DMS153 treated with DMSO at 0.1 percent for 48 hours (cell line): ENCODE results near the gene MAPRE2.

Source experiments
- DNase-seq: peaks from one replicate; lab custom pipeline; 2025; ENCODE audit not compliant: unreplicated experiment; lab: John Stamatoyannopoulos, UW

The MAPRE2 gene

DNA sequence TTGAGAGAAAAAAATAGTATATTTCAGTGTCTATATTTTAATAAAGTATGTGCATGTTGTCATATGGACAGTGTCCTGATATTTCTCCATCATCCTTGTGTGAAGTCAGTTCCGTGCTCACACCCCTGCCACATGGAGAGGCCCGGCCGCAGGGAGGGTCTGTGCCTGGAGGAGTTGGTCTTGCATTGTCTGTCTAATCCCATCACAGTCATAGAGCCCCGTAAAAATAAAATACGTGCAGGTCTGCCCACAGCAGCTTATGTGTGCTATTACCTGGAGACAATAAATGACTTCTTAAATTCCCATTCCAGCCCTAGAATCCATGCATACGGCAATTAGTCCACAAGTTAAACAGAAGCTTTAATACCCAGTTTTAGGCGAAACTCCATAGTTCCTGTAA lies 20.1 kb downstream of the MAPRE2 start:
- DNase-seq: no peak

DNA sequence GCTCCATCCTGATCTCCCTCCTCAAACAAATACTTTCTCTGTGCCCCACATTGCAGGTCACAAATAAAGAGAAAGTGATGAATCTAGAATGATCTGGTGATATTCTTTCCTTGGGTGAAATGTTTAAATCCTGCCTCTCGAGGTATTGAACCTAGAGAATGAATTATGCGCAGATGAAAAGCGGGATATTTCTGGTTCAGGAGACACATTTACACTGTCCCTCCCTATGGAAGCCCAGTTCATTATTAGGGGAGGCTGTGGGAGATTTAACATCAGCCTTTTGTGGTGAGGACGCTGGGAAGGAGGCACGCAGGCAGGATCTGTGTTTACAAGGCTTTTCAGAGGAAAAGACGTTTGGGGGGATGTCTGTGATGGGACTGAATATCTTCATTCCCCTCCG lies 20.6 kb downstream of the MAPRE2 start:
- no peak for DNase-seq

DNA sequence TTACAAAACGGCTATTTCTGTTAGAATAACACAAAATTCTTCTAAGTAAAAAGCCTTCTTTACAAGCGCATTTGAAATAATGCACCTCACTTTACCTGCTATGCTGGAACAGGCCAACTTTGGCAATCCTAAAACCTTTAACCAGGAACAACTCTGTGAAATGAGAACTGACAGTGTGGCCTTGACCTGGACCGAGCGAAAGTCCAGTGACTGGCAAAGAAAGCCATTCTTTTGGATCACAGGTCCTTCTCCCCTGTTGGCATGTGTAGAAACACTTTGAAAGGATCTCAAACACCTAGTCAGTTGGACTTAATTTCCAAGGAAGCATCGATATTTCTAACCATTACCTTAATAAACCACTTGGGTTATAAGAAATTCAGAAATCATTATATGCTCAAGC lies 21.2 kb downstream of the MAPRE2 start:
- no peak for DNase-seq

DNA sequence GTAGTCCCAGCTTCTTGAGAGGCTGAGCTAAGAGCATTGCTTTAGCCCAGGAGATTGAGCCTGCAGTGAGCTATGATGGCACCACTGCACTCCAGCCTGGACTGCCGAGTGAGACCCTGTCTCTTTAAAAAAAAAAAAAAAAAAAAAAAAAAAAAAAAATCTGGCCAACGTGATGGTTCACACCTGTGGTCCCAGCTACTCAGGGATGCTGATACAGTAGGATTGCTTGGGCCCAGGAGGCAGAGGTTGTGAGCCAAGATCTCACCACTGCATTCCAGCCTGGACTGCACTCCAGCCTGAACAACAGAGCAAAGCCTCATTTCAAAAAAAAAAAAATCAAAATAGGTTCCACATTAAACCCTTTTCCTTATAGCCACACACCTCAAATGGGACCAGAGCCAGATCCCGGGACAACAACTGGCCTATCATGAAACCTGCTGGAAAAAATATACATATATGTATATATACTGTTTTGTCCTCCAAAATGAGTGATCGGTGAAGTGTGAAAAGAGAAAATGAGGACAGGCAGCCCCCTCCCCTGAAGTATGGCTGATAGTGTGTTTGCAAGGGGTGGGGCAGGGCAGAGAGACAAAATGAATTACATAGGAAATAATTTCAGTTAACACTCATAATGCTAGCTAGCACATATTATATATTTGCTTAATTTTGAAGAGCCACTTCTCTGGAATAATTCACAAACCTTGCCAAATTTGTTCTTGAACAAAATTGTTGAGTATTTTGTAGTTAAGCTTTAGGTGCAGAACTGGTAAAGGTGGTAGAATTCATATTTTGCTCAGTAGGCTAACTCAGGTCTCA lies 22.9 kb downstream of the MAPRE2 start:
- DNase-seq: no peak

DNA sequence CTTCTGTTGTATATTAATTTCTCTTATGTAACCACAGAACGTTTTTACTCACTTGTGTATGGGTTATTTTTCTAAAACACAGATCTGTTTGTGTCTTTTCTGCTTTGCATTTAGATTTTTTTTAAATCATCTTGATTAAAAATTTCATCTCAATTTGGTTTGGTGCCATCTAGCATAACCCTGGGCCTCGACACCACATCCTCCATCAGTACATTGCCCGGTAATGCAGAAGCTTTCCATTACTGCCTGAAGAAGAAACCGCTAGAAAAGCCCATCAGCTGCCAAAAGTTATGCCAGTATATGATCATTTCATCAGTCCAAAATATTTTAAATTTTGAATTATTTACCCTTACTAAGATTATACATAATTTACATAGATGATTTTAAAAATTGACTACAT lies 26.2 kb downstream of the MAPRE2 start:
- DNase-seq: no peak

DNA sequence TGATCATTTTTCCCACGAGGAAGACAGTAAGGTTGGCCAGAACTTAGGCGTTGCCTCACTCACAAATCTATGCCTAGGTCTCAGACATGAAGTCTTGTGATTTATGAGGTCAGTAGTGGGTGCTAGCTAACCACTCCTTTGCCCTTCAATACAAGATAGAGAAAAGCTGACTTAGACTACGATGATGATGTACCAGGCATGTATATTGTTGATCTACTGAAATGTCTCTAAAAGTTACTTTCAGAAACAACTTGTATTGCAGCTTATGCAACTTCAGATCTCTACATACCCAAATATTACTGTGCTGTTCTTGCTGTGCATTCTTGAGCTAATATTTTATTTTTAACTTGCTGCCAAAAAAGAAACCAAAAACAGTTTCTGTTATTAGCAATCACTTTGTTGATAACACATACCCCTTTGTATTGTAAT lies 30.6 kb downstream of the MAPRE2 start:
- no peak for DNase-seq

DNA sequence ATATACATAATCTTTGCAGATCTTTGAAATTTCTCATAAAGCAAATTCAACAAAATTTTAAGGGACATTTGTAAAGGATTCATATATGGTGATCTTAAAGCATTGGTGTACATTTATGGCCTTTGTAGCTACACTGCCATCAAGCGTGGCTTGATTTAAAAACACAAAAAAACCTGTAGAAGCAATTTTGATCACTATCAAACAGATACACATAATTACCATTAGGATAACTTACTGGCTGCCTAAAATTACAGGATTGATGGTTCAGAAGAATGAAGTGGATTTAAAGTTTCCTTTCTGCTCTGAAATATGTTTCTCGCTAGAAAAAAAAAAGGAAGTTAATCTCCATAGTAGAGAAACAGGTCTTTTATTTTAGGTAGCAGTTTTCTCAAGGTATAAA lies 31.4 kb downstream of the MAPRE2 start:
- no peak for DNase-seq

DNA sequence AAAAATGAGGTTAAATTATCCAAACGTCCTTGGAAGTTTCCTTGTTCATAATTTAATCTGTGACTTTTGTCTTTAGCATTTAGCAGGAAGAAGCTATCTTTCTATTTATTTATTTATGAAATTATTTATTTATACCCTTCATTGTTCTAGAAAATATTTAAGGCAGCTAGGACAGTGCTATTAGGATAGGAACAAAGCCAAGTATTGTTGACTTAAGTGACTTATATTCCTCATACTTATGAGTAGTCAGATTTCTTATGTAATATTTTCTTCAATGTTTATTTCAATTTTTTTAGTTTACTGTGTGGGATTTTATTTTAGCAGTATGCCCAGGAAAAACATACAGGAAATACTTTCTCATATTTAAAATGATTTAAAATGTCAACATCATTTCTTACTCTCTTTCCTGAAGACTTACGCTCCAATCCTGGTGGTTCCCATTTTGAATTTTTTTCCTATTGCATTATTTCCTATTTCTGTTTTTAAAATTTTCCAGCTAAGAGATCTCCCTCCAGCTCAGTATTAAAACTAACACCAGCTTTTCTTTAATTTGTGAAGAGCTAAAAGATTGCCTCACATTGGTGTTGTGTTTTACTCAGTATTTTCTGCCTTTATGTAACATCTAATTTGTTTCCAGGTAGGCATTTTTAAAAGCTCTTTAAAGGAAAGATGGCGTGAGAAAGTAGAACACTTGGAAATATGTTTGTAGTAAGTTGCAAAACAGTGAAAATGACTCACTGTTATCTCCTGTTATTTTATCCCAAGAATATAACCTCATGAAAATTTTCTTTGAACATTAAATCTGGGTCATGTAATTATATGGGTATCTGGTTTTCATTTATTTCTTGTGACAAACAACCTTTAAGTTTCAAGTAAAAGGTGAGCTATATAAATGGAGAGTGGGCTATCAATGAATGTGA lies 32.2 kb downstream of the MAPRE2 start:
- DNase-seq: no peak

DNA sequence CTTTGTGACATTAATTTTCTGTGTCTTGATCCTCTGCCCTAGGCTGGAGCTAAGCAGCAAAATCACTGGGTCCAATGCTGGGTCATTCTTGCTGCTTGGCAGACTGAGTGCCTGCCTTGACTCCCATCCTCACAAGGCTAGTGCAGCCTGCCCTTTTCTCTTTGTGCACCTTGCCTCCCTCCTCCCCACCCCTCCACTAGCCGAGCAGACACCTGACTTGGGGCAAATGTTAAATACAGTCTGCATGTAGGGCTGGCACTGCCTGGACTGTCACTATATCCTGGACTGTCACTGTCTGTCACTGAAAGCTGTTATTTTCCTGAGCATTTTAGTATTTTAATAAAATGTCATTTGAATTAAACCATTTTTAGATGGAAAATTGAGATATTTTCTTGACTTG lies 33.4 kb downstream of the MAPRE2 start:
- DNase-seq: no peak

DNA sequence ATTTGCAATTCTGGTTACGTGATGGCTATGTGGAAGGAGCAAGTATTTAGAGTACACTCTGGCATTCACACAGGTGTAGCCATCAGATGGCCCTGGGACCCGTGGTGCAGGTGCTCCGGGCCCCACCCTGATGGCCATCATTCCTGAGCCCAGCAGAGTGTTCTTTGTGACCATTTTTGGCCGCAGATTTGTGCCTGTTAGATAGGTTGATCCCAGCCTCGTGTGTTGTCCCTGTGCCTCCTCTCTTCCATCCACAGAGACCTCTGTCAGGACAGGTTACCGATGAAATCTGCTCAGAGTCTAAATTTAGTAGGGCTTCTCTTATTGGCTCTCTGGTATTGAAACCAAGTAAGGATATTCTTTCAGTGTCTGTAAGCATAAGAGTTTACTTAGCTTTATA lies 33.9 kb downstream of the MAPRE2 start:
- DNase-seq: no peak

DNA sequence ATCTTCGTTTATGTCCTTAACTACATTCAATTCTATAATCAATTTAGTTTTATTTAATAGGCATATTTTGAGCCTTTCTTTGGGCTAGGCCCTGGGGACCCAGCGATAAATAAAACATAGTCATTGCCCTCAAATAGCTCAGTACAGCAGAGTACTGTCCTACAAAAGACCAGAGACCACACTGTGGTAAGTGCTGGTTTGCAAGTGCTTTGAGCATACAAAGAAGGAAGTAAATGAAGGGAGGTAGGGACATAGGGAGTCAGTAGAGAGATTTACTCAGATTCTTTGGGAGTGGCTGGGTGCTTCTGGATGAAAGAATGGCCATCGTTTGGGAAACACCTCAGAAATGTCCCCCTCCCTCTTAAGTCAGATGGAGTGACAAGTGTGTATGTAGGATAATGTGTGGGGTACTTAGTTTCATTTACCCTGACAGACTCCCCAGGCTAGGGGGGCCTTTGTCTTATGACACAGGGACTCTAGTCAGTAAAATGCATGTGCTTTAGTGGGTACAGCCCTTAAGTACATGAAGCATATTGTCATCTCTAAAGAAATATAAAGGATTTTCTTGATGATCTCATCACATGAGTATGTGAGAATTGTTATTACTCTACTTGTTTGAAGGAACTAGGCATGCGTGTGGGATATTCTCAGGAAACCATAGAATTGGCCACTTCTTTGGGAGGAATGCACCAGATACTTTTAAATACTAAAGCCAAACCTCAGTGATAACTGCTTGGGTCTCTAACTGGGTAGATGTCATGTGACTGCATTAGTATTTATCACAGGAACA lies 35.1 kb downstream of the MAPRE2 start:
- no peak for DNase-seq

DNA sequence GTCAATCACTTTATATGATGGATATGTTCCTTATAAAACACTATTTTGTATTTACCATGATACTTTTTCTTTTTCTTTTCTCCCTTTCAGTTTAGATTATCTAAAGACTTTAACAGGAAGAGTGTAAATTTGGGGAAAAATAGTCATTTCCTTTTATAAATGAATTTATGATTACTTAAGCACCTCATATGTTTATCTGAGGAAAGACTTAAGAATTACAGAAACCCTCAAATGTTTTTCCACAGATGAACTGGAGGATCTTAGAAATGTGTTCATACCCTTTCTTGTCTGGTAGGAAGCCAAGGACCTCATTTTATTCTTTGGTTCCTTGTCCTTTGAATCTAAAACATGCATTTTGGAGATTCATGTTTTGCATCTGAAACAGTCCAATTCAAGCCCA lies 36.7 kb downstream of the MAPRE2 start:
- DNase-seq: no peak

DNA sequence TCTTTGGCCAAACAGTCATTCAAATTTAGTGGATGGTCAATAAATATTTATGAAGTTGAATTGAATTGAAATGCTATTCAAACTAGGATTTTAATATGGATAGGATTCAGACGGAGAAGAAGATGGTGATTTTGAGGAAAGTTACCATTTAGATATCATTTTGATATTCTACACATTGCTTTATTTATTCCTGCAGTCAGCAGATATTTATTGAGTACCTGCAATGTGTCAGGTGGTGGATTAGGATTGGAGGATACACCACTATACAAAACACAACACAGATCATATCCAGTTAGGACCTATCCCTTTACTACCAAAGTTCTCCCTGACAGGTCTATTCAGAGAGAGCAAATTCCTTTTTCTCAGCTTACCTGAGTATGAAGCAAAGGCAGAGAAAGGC lies 38.8 kb downstream of the MAPRE2 start:
- no peak for DNase-seq

DNA sequence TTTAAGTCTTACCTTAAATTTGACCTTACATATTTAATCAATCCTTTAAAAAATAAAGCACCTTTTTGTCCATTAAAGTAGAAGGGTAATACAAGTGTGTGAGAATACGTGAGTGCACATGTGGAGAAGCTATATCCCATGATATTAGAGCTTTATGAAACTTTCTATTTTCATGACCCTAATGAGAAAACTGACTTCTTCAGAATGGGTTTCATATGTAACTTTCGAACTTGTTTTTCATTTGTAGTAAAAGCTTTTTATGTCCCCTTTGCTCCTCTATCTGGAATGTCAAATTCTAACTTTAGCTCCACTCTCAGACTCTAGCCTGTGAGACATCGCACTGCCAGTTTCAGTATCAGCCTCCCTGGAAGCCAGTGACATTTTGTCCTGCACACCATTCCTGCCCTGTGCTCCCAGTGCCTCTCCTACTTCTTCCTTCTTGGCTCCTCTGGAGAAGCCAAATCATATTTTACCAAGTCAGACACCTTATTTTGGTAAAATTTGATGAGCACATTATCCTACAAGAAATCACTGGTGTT lies 42.0 kb downstream of the MAPRE2 start:
- DNase-seq: no peak

DNA sequence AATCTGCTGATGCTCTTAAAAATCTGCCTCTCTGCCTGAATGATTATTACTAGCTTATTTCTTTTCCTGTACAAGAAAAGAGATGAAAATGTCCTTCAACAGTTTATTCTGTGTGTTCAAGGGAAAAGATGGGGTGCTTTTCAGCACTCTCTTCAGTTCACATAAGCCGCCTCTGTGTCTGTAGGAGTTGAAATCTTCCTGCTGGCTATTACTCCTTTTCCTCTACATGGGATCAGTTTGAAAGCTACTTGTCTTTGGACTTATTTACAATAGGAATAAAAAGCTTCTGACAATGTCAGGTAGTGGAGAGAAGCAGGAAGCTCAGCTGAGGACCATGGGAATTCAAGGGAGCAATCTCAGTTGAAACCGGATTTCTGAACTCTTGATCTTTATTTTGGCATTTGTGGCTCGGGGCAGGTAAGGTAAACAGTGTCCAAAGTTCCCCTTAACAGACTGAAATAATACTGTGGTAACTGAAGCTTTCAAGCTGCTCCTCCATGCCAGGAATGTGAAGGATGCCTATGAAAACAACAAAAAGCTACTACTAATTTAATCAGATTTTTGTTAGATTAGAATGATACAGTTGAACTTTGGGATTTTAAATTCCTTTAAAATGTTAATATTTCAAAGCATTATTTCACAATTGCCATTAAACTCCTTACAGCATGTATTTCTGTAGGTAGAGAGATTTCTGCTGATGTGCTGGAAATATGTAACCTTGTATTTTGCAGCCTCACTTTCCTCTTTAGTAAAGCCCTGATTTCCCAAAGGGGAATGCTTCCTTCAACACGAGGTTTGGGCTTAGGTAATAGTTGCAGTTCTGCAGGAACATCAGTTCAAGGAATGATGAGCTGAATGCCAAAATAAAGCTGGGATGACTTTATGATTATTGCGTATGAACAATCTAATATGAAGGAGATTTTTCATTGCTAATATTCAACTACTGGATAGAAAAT lies 43.6 kb downstream of the MAPRE2 start:
- no peak for DNase-seq

DNA sequence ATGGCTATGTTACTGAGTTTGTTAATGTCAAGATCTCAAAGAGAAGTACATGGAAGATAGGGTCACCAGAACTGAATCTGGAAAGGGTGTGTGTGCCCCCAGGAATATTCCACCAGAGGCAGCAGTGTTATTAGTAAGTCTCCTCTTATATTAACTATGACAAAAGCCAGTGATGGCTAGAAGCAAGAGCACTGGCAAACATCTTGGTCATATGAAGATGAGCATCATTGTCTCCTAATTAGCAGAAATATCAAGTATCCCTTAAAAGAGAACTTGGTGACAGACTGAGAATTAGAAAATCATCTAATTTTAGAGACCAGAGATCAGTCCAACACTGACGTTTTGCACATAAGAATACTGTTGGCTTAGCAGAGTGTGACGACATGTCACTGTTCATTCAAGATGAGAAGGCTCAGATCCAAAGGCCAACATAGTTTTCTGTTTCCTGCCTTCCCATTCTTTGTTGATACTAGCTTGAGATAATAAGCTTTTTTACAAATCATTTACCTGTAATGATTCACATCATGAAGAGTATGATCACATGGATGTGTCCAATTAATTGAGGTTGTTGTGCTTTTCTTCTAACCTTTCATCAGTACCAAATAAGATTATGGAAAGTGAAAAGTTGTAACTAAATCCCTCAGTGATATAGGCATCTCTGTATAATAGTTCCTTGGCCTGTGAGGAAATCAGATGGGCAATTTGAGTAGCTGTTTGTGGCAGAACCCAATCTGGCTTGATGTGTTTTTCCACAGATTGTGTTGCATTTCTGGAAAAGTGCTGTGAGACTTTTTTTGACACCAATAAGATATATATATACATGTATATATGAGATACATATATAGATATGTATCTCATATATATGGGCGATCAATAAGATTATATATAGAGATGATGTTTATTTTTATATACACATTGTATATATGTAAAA lies 44.5 kb downstream of the MAPRE2 start:
- no peak for DNase-seq

DNA sequence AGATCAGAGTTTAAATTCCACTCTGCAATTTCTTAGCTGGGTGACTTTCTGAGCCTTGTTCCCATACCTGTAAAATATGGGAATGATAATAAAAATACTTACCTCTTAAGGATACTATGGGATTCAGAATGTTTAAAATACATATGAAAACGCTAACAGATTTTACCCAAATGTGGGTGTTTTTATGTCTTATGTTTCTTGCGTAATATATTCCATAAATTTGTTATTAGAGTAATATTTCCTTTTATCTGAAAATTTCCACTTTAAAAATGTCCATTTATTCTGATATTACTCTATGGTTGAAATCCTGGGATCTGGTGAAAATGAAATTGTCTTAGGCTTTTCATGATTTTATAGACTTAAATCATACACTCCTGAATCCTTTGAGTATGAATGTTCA lies 45.5 kb downstream of the MAPRE2 start:
- DNase-seq: no peak

DNA sequence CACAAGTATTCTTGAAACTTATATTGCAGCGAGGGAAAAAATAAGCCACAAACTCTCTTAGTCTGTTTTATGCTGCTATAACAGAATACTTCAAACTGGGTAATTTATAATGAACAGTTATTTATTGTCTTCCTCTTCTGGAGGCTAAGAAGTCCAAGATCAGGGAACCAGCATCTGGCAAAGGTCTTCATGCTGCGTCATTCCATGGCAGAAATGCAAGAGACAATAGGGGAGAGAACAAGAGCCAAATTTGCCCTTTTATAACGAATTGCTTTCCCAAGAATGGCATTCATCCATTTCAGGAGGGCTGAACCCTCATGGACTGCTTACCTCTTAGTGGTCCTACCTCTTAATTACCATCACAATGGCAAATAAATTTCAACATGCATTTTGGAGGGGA lies 46.5 kb downstream of the MAPRE2 start:
- DNase-seq: no peak

DNA sequence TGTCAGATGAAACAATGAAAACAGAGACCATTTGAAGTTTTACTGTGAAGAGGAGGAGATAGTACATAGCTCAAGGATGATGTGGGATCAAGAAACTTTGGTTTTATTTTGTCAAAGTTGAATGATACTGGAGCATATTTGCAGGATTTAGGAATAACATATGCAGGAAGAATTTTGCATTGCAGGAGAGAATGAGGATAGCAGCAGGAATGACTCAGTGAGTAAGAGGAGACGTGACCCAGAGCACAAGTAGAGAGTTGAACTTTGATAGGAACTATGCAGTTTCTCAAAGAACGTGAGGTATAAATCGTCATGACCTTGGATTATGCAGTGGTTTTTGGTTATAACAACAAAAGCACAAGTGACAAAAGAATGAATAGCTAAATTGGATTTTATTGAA lies 47.7 kb downstream of the MAPRE2 start:
- DNase-seq: no peak
